Activated CD8-positive, alpha-beta T cell treated with anti-CD3 and anti-CD28 coated beads for 36 hours (primary cell): ENCODE data around the gene RPRD2. TPM values are rescaled to one million over a fixed set of nuclear protein-coding genes. Genes with fewer than 3 reads are reported as not detected.
A peak's percentile ranks its signal among the peaks of the same experiment; 100 is the strongest.

Experiments used
- ATAC-seq: fragments of 200-7000 bp; cut with Tn5 transposase; one replicate; pipeline ENCODE4 v1.10.0; 2021; ENCODE audit warnings: mild to moderate bottlenecking, moderate library complexity
- CTCF ChIA-PET: fragments of 350-600 bp; sonication (Branson Sonifier 250); formaldehyde crosslinking; loops from one replicate; lab custom pipeline; 2021; ENCODE audit warnings: antibody characterized with exemption; lab: Charles Lee
- POLR2A ChIA-PET: fragments of 350-600 bp; sonication (Branson Sonifier 250); formaldehyde crosslinking; loops from one replicate; lab custom pipeline; 2021; ENCODE audit warnings: antibody characterized with exemption; lab: Charles Lee
- DNase-seq: peaks from one replicate; pipeline ENCODE4 v3.0.0-alpha.2; 2020
- H3K27ac Mint-ChIP-seq: one replicate; pipeline ENCODE4 v1.8.0; 2021; ENCODE audit warnings: mild to moderate bottlenecking, mixed read lengths
- H3K27me3 Mint-ChIP-seq: one replicate; pipeline ENCODE4 v1.8.0; 2021; ENCODE audit warnings: mixed read lengths
- H3K36me3 Mint-ChIP-seq: one replicate; pipeline ENCODE4 v1.8.0; 2021; ENCODE audit warnings: low read depth, mixed read lengths
- H3K4me1 Mint-ChIP-seq: one replicate; pipeline ENCODE4 v1.8.0; 2021; ENCODE audit warnings: low read depth, mixed read lengths
- H3K4me3 Mint-ChIP-seq: one replicate; pipeline ENCODE4 v1.8.0; 2021; ENCODE audit warnings: mild to moderate bottlenecking, moderate library complexity, mixed read lengths
- H3K9me3 Mint-ChIP-seq: one replicate; pipeline ENCODE4 v1.8.0; 2021; ENCODE audit warnings: mixed read lengths
- CTCF ChIP-seq: fragments of 200-600 bp; IDR thresholded peaks from one replicate; pipeline ENCODE4 v1.8.0; 2022; ENCODE audit warnings: antibody characterized with exemption, mild to moderate bottlenecking
- intact Hi-C: fragments of 100-400 bp; cut with micrococcal nuclease; formaldehyde crosslinking; loops from one replicate; pipeline ENCODE4 v1.10.0; 2022
- total RNA-seq, 2 experiments: library from RNA; stranded (reverse); gene quantifications; one replicate each; pipeline ENCODE4 v1.2.3, GENCODE V29; 2021

RPRD2 gene
- total RNA-seq, 2 experiments from 2014 or later = 17.6 to 19.4 TPM

- DNase-seq (no peak), ATAC-seq (peak; percentile 61)
- Mint-ChIP-seq H3K4me1 (peaks cover 7% of the 10 kb centered on the region), H3K27ac (peak overlapping the region; percentile 58), H3K36me3 (peaks cover 9% of the 10 kb centered on the region), H3K4me3 (no peak overlapping the region), H3K27me3 (no peaks in the 10 kb centered on the region), H3K9me3 (no peaks in the 10 kb centered on the region)
- ChIA-PET CTCF (interaction anchor here (1.0 kb wide), 1 partner anchor 88 kb away, joined by 3 read pairs; no protein-coding TSS in a partner anchor), POLR2A (interaction anchor here (0.7 to 1.0 kb wide), 2 partner anchors 9 to 129 kb away, joined by 3 read pairs; no protein-coding TSS in a partner anchor)
- intact Hi-C loops = no loop called here
- TF ChIP-seq CTCF = no peak
These were observed 80.3 kb downstream of the RPRD2 start for GRCh38 chr1:150444232-150444631.

GRCh38 chr1:150456146-150456647 lies 92.2 kb downstream of the RPRD2 start:
- no peaks in the 10 kb centered on the region for H3K9me3 Mint-ChIP-seq
- H3K27ac Mint-ChIP-seq = no peak overlapping the region
- CTCF ChIA-PET = no interaction called here
- no peaks in the 10 kb centered on the region for H3K27me3 Mint-ChIP-seq
- POLR2A ChIA-PET = no interaction called here
- intact Hi-C loops = no loop called here
- no peak for ATAC-seq
- H3K36me3 Mint-ChIP-seq = peaks cover 14% of the 10 kb centered on the region
- H3K4me1 Mint-ChIP-seq = peaks cover 3% of the 10 kb centered on the region
- H3K4me3 Mint-ChIP-seq = no peak overlapping the region
- DNase-seq = no peak
- TF ChIP-seq CTCF = no peak

- Mint-ChIP-seq H3K27me3 (no peaks in the 10 kb centered on the region), H3K36me3 (peaks cover 13% of the 10 kb centered on the region), H3K9me3 (no peaks in the 10 kb centered on the region), H3K4me3 (no peak overlapping the region), H3K27ac (no peak overlapping the region), H3K4me1 (peaks cover 4% of the 10 kb centered on the region)
- intact Hi-C loops = loop anchor here (10.0 kb wide), 1 partner anchor 50 kb away; the partner anchor contains the start of gene FALEC
- ChIA-PET POLR2A (interaction anchor here (1.0 kb wide), 1 partner anchor 12 kb away, joined by 3 read pairs; no protein-coding TSS in a partner anchor), CTCF (interaction anchor here (1.1 to 1.5 kb wide), 5 partner anchors 21 to 84 kb away, joined by 3 to 6 read pairs (median 3); no protein-coding TSS in a partner anchor)
- TF ChIP-seq CTCF = peak; percentile 86
- ATAC-seq (peak; percentile 85), DNase-seq (peak; percentile 87)
These were observed 100.5 kb downstream of the RPRD2 start for GRCh38 chr1:150464422-150464826.

GRCh38 chr1:150466964-150467363 lies 103.0 kb downstream of the RPRD2 start:
- no peak overlapping the region for H3K27ac Mint-ChIP-seq
- ATAC-seq (no peak), DNase-seq (no peak)
- no peak overlapping the region for H3K4me3 Mint-ChIP-seq
- intact Hi-C loops = loop anchor here (10.0 kb wide), 1 partner anchor 48 kb away; the partner anchor contains the start of gene FALEC
- peaks cover 4% of the 10 kb centered on the region for H3K4me1 Mint-ChIP-seq
- no peak for TF ChIP-seq CTCF
- CTCF ChIA-PET = no interaction called here
- no peaks in the 10 kb centered on the region for H3K27me3 Mint-ChIP-seq
- POLR2A ChIA-PET = no interaction called here
- no peaks in the 10 kb centered on the region for H3K9me3 Mint-ChIP-seq
- H3K36me3 Mint-ChIP-seq = peaks cover 20% of the 10 kb centered on the region

- ChIA-PET CTCF (interaction anchor here (1.0 to 1.4 kb wide), 3 partner anchors 18 to 64 kb away, joined by 3 read pairs; partner anchors contain the start of gene TARS2), POLR2A (interaction anchor here (0.7 to 1.0 kb wide), 2 partner anchors 18 to 1495 kb away, joined by 4 read pairs; partner anchors contain the start of gene TARS2)
- peaks cover 23% of the 10 kb centered on the region for H3K36me3 Mint-ChIP-seq
- no peaks in the 10 kb centered on the region for H3K27me3 Mint-ChIP-seq
- DNase-seq (no peak), ATAC-seq (no peak)
- H3K27ac Mint-ChIP-seq = no peak overlapping the region
- H3K4me3 Mint-ChIP-seq = no peak overlapping the region
- no peak for TF ChIP-seq CTCF
- H3K9me3 Mint-ChIP-seq = no peaks in the 10 kb centered on the region
- H3K4me1 Mint-ChIP-seq = peaks cover 2% of the 10 kb centered on the region
- intact Hi-C loops = loop anchor here (10.0 kb wide), 1 partner anchor 46 kb away; the partner anchor contains the start of gene FALEC
These were observed 105.3 kb downstream of the RPRD2 start for GRCh38 chr1:150469291-150469690.
